Activated CD8-positive, alpha-beta memory T cell treated with anti-CD3 and anti-CD28 coated beads for 24 hours (primary cell): ENCODE results near the gene GRAMD2B.
"Not testable (repeated sequence)": the region's sequence is repeated elsewhere in the genome, so short reads cannot be mapped to it uniquely, and the experiment has no call there.

Source experiments
- DNase-seq: peaks from one replicate; pipeline ENCODE4 v3.0.0-alpha.2; 2020

Gene GRAMD2B

DNA sequence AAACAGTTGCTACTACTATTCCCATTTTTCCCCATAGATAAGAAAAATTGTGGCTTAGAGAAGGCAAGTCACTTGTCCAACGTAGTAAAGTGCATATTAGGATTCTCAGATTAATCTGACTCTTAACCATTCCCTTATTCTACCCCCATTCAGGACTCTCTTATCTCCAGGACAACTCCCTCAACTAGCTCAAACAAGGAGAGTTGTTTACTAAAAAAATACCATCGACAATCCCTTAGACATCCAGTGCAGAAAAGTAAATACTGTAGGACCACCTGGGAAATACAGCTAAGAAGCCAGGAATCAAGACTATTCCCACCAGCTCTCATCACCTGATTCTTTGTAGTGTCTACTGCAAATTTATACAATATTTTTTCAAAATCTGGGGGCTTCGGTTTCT is 9.4 kb upstream of the GRAMD2B start:
- DNase-seq, result no peak

DNA sequence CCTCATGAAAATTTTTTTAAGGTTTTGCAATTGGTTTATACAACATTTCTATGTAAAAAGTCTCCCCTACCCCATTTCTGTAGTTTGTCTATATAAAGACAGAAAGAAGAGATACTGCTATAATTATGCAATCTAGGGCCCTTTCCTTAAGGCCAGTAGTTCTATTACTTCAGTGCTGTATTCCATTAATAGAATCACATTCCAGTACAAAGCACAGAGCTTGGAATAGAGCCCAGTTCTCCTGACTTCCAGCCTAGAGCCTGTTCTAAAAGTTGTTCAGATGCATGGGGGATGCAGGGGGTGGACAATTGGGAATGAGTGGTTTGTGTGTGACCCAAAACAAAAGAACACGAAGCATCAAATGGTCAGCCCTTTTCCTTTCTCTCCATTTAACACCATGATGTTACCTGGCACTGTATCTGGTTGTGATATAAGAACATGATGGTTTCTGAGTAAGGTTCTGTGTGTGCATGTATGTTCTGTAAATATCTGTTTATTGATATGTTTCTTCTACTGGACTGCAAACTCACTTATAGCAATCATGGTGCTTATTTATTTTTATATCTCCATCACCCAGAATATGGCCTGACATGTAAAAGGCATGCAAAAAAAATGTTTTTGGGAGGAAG is 8.2 kb upstream of the GRAMD2B start:
- no peak for DNase-seq

DNA sequence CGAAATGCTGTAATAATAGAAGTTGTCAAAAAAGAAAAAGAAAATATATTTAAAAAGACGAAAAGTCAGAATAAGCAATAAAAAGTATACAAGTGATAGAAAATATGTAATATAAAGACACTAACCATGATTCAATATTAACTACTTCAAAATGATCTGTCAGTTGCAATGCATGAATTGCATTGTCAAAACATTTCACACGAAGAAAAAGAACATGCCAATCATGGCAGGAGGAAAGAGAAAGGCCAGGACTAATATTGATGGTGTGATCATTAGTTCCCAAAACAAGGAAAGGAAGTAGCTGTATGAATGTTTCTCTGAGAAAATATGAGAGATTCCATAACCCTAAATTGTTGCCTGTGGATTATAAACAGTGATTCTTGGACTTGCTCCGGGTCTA is 7.4 kb upstream of the GRAMD2B start:
- no peak for DNase-seq

DNA sequence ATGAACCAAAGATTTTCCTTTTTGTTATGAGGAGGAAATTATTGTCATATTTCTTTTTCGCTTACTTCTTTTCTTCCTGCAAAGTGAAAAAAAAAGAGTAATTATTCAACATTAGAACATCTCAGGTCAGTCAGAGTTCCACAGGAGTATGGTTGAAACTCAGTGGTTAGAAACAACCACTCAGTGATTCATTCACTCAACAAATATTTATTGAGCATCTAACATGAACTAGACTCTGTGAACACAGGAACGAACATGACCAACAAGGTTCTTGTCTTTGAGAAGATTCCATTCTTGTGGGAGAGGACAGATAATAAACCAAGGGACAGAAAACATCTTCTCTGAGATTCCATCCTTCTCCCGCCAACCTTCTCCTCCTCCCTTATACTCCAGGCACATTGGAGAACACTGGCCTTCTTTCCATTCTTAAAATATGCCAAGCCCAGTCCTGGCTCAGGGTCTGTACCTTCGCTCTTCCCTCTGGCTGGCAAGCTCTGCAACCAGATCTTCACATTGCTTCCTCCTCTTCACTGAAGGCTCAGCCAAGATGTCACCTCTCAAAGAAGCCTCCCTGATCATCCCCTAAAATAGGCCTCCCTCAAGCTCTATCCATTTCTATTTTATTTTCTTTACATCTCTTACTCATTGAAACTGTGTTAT is 6.8 kb upstream of the GRAMD2B start:
- DNase-seq, result no peak

DNA sequence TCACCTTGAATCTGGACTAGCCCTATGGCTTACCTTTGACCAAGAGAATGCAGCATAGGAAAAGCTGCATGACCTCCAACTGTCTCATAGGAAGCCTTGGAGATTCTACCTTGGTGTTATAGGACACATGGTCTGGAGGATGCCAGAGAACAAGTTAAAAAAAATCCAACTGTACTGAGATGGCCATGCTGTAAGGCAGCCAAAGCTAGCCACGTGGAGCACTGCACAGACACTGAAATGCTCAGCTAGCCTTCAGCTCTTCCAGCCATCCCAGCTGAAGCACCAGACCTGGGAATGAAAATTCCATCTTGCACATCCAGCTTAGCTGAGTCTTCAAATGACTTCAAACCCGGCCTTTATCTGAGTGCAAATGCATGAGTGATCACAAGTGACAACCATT is 6.0 kb upstream of the GRAMD2B start:
- no peak for DNase-seq

DNA sequence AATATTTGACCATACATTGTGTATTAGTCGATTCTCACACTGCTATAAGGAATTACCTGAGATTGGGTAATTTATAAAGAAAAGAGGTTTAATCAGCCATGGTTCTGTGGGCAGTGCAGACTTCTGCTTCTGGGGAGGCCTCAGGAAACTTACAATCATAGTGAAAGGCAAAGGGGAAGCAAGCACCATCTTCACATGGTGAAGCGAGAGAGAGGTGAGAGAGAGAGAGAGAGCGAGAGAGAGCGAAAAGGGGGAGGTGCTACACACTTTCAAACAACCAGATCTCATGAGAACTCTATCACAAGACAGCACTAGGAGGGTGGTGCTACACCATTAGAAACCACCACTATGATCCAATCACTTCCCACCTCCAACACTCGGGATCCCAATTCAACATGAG is 4.1 kb upstream of the GRAMD2B start:
- DNase-seq, result no peak

DNA sequence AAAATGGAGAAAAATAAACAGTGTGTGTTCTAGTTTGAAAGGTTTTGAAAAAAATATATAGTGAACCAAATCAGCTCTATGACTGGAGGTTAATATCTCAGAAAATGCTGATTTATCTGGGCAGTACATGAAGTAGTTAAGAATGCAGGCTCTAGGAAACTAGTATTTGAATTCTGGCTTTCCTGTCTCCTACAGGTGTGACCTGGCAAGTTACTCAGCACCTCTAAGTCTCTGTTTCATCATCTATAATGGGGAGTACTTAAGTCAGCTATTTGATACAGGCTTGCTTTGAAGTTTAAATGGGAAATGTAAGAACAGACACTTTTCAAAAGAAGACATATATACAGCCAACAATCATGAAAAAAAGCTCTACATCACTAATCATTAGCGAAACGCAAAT is 5.2 kb downstream of the GRAMD2B start:
- DNase-seq, result no peak

DNA sequence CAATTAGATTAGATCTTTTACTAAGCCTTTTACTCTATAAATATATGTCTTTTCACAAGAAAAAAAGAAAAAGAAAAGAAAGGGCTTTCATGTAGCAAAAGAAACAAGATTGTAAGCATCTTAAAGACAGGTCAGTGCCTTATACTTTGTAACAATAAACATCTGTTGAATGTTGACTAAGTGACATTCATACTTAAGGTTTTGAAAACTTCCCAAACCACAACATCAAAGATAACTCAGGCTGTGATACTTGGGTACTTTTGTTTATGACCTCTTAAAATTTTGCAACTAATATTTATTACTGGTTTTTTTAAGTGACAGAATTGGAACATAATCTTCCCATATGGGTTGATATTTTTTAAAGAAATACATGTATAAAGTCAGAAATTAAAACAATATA is 7.4 kb downstream of the GRAMD2B start:
- DNase-seq, result no peak

DNA sequence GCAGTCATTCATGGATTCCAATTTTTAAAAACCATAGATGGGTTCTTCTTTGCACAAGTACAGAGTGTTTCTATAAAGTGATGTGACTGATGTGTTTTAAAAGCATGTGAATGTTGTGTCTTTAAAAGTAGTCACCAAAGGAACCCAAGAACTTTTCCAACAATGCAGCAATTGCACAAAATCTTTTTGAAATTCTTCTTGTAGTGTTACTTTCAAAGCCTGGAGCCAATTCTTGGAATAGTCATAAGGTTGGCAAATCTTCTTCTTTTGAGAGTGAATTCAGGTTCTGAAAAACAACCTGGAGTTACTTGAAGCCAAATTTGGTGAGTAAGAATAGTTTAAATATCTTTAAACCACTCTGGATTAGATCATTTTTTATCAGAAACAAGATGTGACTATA is 10.5 kb downstream of the GRAMD2B start:
- no peak for DNase-seq

DNA sequence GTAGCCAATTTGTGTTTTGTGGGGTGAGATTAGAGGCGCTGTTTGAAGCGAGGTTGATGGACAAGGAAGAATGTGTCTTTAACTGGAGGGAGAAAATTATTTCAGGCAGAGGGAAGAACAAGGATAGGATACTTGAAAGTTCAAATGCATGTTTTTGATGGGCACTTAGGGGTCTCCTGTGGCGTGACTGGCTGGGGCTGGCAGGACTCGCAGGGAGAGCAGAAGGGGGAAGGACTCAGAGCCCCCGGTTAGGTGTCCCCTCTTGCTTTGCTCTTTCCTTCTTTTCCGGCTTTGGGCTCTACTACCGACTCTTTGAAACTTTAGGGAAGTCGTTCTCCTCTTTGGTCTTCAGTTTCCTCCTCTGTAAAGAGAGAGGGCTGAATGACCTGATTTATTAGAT is 12.1 kb downstream of the GRAMD2B start:
- DNase-seq, result no peak

DNA sequence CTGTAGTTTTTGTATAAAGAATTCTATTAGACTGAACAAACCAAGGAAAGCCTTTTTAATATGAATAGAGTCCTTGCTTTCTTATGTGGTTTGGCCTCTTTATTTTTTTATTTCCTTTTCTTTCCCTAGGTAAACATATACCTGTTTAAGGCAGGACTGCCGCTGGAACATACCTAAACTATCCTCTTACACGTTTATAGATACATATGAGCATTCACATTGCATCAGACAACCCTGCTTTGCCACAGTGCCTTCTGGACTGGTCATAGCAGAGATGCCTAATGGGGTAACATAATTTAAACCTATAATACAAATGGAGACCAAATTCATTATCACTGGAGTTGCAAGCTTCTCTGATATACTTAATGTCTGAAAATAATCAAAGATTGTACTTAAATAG is 12.5 kb downstream of the GRAMD2B start:
- no peak for DNase-seq

DNA sequence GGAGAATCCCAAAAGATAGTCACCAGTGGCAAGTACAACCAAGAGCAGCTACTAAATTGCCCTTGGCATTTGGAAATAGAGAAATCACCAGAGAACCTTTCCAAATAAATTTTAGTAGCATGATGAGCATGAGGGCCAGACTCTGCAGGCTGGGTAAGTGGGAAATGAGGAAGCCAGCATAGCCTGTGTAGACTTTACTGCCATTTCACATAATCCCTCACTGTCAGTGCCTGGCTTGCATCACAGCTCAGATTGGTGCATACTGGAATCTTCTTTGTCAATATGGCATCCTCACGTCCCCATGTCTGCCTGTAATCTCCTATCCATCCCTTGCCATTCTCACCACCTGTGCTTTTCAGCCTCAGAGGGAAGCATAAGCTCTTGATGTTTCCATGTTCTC is 14.5 kb downstream of the GRAMD2B start:
- no peak for DNase-seq

DNA sequence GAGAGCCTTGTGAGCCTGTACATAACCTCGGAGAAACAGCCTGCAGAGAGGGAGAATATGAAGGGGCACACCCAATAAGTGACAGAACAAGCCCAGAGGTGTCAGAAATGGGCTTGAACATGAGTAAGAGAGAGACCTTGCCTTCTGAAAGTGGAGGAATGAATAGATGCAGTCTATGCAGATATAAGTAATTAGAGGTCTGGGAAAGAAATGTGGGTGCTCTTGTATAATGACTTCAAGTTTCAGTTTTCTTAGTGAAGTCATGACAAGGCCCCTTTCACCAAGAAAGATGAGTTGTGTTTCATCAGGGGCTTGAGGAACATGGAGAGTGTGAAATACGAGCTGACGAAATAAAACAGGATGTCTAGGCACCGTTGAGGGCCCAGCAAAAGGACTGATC is 15.1 kb downstream of the GRAMD2B start:
- no peak for DNase-seq

DNA sequence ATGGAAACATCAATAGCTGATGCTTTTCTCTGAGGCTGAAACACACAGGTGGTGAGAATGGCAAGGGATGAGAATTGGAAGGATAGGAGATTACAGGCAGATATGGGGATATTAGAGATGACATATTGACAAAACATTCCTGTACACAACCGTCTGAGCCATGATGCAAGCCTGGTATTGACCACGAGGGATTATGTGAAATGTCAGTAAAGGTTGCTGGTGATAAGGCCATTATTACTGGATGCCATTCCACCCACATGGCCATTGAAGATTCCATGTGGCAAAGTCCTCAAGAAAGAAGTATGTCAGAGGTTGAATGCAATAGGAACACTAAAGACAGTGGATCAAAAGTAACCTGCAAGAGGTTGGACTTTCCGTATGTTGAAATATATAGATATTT is 15.7 kb downstream of the GRAMD2B start:
- no peak for DNase-seq

DNA sequence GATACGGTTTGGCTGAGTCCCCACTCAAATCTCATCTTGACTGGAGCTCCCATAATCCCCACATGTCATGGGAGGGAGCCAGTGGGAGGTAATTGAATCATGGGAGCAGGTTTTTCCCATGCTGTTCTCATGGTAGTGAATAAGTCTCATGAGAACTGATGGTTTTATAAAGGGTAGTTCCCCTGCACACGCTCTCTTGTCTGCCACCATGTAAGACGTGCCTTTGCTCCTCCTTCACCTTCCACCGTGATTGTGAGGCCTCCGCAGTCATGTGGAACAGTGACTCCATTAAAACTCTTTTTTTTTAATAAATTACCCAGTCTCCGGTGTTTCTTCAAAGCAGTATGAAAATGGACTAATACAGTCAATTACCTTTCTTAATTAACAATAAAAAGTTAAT is 16.5 kb downstream of the GRAMD2B start:
- not testable (repeated sequence) for DNase-seq

DNA sequence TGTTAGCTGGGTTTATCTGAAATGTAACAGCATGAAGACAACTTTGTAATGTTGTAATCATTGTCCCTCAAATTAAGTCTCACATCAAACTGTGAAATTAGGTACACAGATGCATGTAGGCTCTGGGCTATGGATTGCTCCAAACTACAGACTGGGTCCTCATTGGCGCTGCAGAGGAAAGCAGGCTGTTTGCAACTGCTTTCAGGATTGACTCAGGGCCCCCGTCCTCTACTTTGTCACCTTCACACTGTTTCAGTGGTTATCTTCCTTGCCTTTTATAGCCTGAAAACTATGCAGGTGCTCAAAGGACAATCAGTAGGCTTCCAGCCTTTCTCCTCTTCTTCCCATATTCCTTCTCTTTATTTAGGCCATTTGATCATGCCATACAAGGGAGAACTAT is 18.0 kb downstream of the GRAMD2B start:
- no peak for DNase-seq

DNA sequence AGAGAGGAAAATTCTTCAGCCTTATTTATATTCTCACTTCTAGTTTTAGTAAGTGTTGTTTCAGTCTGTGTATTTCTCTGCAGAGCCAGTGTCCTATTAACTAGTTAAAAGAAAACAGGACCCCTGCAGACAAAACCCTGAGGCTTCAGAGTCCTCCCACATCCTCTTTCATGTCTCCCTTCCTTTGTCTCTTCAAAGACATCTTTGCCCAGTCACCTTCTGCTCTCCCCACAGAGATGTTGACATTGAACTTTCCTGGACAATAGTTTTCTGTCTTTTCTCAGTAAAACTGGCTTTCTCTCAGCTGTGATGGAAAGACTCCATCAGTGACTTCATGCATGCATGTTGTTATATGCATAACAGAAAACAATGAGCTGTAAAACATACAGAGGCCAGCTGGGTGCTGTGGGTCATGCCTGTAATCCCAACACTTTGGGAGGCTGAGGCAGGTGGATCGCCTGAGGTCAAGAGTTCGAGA is 20.2 kb downstream of the GRAMD2B start:
- no peak for DNase-seq

DNA sequence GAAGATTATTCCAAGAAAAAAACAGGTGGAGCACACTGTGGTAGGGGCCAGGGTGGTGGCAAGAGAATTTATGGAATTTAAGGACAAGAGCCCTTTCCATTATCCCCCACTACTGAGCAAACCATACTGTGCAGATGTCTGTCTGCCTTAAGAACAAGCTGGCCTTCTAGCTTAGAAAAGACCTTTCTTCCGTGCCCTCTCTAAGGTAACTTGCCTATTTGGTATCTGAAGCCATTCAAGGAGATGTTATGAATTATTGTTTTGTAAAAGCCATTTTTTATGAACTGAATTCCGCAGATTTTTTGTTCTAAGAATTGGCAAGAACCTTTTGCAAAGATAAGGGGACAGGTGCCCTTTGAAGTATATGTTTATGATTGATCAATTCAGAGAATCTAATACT is 20.9 kb downstream of the GRAMD2B start:
- DNase-seq, result no peak

DNA sequence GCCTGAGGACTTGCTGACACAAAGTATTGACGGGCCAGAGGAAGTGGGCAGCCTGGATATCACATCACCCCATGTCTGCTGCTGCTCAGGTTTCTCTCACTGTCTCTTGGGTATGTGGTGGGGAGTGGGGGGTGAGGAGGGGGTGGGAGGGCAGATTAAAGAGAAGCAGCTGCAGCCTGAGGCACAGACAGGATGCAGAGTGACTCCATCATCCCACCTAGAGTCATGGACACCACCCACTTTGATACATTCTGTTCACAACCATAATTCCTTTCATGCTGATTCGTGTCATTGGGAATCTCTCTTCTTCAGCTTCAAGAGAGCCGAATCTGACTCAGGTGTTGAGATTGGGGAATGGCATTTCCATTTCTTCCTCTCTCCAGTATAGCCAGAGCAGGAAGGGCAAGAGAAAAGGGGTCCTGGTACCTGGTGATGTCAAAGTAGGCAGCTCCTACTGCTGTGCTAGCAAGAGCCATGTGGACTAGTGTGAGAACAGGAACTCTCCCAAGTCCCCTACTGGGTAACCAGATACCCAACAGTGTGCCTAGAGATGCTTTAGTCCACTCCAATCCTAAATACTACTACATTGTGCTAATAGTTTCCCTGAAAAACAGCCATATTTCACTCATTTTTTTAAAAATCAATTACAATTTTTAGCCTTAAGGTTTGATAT is 22.4 kb downstream of the GRAMD2B start:
- DNase-seq, result no peak

DNA sequence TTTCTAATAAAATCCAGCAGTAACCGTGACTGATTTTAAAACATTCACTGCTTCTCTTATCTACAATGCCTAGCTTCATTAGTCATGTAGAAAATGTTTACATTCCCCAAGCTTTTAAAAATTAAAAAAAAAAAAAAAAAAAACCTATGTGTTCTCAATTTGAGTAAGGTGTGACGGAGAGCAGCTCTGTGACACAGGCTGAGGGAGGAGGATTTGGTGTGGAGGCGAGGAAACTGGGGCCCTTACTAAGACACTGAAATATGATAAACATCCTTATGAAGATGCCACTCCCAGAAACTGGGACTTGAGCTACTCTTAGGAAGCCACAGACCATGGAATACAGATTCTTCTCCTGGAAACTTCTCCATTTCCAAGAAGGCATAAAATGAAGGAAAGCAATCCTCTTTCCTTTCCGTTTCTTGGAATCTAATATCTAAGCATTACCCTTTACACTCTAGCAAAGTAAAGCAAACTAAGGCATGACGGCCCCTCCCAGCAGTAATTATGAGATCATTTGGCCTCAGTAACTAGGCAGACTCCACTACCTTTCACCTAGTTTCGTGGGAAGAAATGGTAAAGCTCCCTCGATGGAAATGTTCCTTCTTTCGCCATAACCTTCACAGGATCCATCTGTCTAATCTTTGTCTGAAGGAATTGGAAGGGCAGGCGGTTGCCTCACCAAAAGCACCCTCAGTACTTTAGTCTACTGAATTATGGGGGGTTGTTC is 23.5 kb downstream of the GRAMD2B start:
- no peak for DNase-seq

DNA sequence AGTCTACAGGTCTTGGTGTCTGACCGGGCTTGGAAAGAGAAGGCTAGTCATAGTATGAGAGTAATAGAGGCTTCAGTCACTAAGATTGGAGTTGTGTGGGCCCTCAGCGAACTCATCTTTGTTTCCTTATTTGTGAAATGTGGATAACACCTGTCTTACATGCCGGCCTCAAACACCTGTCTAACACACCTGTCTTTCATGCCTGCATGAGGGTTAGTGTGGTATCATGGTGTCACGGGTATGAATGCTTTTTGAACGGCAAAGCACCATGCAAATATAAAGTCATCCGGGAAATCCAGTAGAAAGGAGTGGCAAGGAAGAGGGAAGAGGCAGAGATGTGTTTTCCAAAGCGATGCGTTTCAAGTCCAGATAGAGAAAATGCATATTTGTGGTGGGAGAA is 25.5 kb downstream of the GRAMD2B start:
- no peak for DNase-seq

DNA sequence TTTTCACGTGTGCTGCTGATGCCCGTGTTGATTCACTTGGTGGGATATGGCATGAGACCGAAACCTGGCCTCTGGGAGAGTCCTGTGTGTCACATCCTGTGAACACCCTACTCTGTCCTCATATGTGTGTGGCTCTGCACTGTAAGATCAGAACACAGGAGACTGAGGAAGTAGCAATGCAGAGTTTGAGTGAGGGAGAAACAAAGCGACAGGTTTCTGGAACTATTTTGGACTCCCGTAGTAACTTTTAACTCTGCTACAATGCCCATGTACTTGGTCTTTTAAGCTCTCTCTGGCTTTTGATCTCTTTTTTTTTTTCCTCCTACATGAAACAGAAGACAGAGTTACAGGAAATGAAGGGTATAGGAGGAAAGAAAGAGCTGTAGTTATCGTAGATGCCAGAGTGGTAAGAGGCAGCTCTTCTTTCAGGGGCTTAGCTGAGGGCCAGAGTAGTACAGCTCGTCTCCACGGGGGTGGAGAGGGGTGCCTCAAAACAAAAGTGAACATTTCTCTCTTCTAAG is 26.6 kb downstream of the GRAMD2B start:
- peak; percentile 69 for DNase-seq

DNA sequence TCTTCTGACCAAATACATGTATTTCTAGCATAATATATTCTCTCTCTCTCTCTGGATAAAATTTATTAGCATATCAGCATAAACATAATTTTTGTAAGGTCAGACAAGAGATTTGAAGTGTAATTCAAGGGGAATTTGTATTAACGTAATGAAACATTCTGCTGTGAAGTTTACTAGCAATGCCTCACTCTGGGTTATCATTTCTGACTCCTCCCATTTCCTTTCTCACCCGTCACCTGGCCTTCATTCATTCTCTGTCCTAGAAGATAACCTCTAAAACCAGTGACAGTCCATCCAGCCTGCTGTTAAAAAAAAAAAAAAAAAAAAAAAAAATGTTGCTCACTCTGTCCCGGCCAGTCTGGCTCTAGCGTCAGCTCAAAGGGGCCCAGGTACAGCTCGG is 27.1 kb downstream of the GRAMD2B start:
- no peak for DNase-seq

DNA sequence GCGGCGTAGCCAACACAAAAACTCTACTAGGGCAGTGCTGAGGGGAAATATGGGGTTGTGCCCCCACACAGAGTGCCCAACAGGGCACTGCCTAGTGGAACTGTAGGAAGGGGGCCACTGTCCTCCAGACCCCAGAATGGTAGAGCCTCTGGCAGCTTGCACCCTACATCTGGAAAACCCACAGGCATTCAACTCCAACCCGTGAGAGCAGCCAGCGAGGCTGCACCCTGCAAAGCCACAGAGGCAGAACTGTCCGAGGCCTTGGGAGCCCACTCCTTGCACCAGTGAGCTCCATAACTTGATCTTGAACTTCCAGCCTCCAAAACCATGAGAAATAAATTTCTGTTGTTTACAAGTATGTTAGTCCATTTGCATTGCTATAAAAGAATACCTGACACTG is 27.7 kb downstream of the GRAMD2B start:
- no peak for DNase-seq
